Left cardiac atrium (tissue), 4 donors: ENCODE data around the gene KAT14. TPM values are rescaled to one million over a fixed set of nuclear protein-coding genes. Genes with fewer than 3 reads are reported as not detected.
"Not testable (repeated sequence)": the region's sequence is repeated elsewhere in the genome, so short reads cannot be mapped to it uniquely, and the experiment has no call there.

ENCODE experiments used
- ATAC-seq, 2 donors: fragments of 200-7000 bp; cut with Tn5 transposase; one replicate each; pipeline ENCODE4 v1.9.1; 2020; ENCODE audit warnings: mild to moderate bottlenecking in 2 of 2, moderate library complexity in 2 of 2
- DNase-seq: peaks from one replicate; pipeline ENCODE4 v3.0.0-alpha.2; 2020
- intact Hi-C, 2 donors: fragments of 100-400 bp; cut with DNase I; formaldehyde crosslinking; loops; one replicate each; pipeline versions ENCODE4 v1.14.1 to v1.15.1; 2022 to 2023
- total RNA-seq, 2 donors: library from RNA; stranded (reverse); fragmentation: NEBNext Ultra II Directional; extraction: Animal tissue kit (Norgen Biotek cat#: 25700); gene quantifications; one replicate each; pipeline ENCODE4 v1.2.1, GENCODE V29; 2021
- donor health status: DM: no; HTN: yes; CAD: no.
- donor health status: DM: no; HTN: yes; CAD: no; lungs with severe emphysema.
- donor health status: DM: yes; HTN: yes; CAD: no.
- donor health status: Dilated cardiomyopathy.

Gene KAT14
- total RNA-seq, 2 donors from 2014 or later = 8.5 to 10.0 TPM

- ATAC-seq, intact Hi-C loops, DNase-seq: not testable (repeated sequence)
Measured at GRCh38 chr20:18194461-18194860, 56.8 kb downstream of the KAT14 start.

GRCh38 chr20:18195931-18196330 is 58.3 kb downstream of the KAT14 start:
- intact Hi-C loops = no loop called here
- no peak for DNase-seq
- ATAC-seq = no peak

- intact Hi-C loops = no loop called here
- ATAC-seq (no peak), DNase-seq (no peak)
Measured at GRCh38 chr20:18197382-18198070, 59.9 kb downstream of the KAT14 start.

- no peak for ATAC-seq
Measured at GRCh38 chr20:18202966-18203365, 65.3 kb downstream of the KAT14 start.

GRCh38 chr20:18203700-18204099 is 66.0 kb downstream of the KAT14 start:
- intact Hi-C loops, DNase-seq, ATAC-seq: not testable (repeated sequence)

More at GRCh38 chr20:18202966-18203365, 65.3 kb downstream of the KAT14 start:
- intact Hi-C loops = no loop called here
- DNase-seq = no peak

DNA sequence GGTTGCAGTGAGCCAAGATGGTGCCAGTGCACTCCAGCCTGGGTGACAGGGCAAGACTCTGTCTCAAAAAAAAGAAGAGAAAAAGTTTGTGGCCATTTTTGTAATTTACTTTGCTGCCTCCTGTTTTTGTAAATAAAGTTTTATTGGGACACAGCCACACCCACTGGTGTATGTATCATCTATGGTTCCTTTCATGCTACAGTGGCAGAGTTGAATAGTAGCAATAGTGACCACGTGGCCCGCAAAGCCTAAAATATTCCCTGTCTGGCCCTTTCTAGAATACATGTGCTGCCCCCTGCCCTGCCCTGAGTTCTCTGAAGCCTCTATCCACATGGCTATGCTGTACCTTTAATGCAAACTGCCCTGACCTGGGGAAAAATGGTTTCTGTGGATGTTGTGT is 75.3 kb downstream of the KAT14 start:
- ATAC-seq (no peak), DNase-seq (no peak)
- intact Hi-C loops = no loop called here

DNA sequence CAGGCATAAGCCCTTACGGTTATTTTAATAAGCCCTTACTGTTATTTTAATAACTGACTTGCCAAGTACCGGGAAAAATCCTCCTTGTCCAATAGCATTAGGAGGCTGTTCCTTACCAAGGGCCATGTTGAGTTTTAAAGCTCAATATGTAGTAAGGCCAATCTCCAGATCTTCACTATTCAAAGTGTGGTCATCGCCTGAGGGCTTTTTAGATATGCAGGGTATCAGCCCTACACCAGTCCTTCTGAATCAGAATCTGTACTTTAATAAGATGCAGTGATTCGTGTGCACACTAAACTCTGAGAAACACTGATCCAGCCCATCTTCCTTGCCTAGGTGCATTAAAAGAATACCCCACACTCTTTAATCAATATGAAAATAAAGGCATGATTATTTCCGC is 77.9 kb downstream of the KAT14 start:
- ATAC-seq (no peak), DNase-seq (no peak)
- intact Hi-C loops = no loop called here

- intact Hi-C loops = no loop called here
- DNase-seq (no peak), ATAC-seq (no peak)
Measured at GRCh38 chr20:18218280-18218679, 80.6 kb downstream of the KAT14 start.

DNA sequence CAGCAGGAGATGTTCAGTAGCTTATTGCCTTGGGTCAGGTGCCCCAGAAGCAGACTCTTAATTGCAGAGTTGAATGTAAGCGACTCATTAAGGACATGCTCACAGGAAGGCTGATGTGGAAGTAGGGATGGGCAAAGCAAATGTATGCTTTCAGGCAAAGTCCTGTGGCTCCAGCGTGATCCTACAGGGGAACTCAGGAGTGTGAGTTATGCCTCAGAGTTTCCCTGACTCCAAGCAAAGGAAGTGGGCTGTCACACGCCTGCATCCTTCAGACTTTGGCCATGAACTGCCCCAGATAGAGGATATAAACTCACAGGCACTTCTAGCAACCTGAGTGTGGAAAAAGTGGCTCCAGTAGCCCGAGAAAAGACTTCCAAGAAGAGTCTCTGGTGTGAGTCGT is 85.7 kb downstream of the KAT14 start:
- DNase-seq (no peak), ATAC-seq (no peak)
- intact Hi-C loops = no loop called here

DNA sequence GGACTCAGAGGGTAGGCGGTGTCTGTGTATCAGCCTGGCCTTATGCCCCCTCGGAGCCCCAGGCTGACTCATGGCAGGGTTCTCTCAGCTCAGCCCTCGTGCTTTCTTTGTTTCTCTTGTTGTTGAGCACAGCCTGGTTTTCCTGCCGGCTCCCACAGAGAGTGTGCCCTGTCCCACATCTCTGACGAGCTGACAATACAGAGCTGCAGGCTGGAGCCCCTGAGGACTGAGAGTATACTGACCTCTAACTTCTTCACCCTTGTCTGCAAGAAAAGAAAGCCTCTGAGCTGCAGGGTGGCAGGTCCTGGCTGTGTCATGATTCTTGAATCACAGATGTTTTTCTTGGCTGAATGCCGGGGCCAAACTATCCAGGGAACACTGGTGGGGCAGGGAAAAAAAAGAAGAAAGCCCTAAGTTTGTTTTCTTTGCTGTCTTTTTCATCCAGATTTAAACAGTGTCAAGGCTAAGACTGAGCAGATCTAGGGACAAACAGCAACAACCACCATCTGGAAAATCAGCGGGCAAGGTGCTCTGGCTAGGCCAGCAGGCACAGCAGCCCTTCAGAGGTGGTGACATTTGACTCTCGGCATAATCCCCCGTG is 87.4 kb downstream of the KAT14 start:
- intact Hi-C loops = no loop called here
- peak; percentile 30 to 87 for ATAC-seq
- peak; percentile 49 for DNase-seq

GRCh38 chr20:18225632-18226031 is 88.0 kb downstream of the KAT14 start:
- no peak for ATAC-seq
- intact Hi-C loops = no loop called here
- no peak for DNase-seq

GRCh38 chr20:18226741-18227140 is 89.1 kb downstream of the KAT14 start:
- DNase-seq, ATAC-seq, intact Hi-C loops: not testable (repeated sequence)

DNA sequence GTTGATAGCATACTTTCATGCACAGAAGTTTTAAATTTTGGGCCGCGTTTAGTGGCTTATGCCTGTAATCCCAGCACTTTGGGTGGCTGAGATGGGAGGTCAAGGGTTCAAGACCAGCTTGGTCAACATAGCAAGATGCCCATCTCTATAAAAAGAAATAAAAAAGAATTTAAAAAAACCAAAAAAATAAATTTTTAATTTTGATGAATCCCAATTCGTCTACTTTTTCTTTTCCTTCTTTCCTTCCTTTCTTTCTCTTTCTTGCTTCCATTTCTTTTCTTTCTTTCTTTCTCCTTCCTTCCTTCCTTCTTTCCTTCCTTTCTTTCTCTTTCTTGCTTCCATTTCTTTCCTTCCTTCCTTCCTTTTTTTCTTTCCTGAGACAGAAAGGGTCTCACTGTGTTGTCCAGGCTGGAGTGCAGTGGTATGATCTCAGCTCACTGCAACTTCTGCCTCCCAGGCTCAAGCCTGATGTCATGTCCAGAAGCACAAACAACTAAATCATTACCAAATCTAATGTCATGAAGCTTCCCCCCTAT is 95.8 kb downstream of the KAT14 start:
- DNase-seq (no peak), ATAC-seq (no peak)
- intact Hi-C loops = no loop called here

Other genes with a start within 250 kb of the KAT14 start
- 10 to 100 TPM; 46.7 to 48.2 TPM for gene SNX5, start 169.1 kb upstream of the KAT14 start, total RNA-seq
- gene MGME1, start 168.8 kb upstream of the KAT14 start, total RNA-seq = 10 to 100 TPM in 1 of 2 donors, 1 to 10 TPM in 1; 9.0 to 11.1 TPM
- gene OVOL2, start 79.9 kb upstream of the KAT14 start, total RNA-seq = not detected
- gene PET117, start within 50 bp of the KAT14 start, total RNA-seq = 10 to 100 TPM in 1 of 2 donors, 1 to 10 TPM in 1; 9.7 to 10.7 TPM
- 1 to 10 TPM; 6.7 to 7.4 TPM for gene ZNF133, start 150.7 kb downstream of the KAT14 start, total RNA-seq